HL-60/S4 (cell line): ENCODE results near the gene CENPO.
"Not testable (repeated sequence)": the region's sequence is repeated elsewhere in the genome, so short reads cannot be mapped to it uniquely, and the experiment has no call there.

Source experiments
- in situ Hi-C: fragments of 300-500 bp; cut with MboI; formaldehyde crosslinking; loops from 2 replicates; pipeline ENCODE4 v1.14.3; 2022; ENCODE audit warnings: low sequenced_read_pairs

CENPO gene

GRCh38 chr2:24835411-24835810, 42.2 kb downstream of the CENPO start:
- in situ Hi-C loops: not testable (repeated sequence)

GRCh38 chr2:24836206-24836605, 43.0 kb downstream of the CENPO start:
- in situ Hi-C loops: no loop called here

- in situ Hi-C loops: no loop called here
Observed at GRCh38 chr2:24836706-24837105, 43.5 kb downstream of the CENPO start.

GRCh38 chr2:24837996-24838513, 44.8 kb downstream of the CENPO start:
- in situ Hi-C loops: no loop called here

- in situ Hi-C loops: no loop called here
Observed at GRCh38 chr2:24838541-24838940, 45.3 kb downstream of the CENPO start.

GRCh38 chr2:24839729-24840128, 46.5 kb downstream of the CENPO start:
- in situ Hi-C loops: no loop called here

DNA sequence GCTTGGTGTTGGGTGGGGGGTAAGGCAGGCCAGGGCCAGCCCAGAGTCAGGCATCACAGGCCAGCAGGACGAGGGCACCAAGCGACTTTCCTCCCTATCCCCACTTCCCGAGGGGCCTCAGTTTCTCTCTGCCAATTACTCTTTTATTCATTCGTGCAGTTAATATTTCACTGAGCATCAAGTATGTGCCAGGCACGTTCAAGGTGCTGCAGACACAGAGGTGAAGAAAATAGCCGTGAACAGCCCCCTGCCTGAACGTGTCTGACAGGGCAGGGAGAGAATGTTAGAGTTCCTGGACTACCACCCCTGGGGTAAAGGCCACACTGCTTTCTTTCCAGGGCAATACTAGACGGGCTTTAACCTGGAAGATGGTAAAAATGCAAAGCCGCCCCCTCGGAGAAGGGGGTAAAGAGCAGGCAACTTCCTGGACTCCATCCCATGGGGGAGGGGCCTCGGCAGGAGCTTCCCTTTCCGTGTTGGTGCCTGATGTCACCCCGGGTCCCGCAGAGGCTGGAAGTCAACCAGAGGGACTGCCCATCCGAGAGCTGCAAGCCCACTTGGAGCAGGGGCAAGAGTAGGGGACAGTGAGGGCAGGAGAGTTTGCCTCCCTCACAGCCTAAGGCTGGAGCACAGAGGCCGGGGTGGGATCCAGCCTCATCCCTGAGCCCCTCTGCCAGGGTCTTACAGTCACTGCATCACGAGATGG, 47.1 kb downstream of the CENPO start:
- in situ Hi-C loops: no loop called here

DNA sequence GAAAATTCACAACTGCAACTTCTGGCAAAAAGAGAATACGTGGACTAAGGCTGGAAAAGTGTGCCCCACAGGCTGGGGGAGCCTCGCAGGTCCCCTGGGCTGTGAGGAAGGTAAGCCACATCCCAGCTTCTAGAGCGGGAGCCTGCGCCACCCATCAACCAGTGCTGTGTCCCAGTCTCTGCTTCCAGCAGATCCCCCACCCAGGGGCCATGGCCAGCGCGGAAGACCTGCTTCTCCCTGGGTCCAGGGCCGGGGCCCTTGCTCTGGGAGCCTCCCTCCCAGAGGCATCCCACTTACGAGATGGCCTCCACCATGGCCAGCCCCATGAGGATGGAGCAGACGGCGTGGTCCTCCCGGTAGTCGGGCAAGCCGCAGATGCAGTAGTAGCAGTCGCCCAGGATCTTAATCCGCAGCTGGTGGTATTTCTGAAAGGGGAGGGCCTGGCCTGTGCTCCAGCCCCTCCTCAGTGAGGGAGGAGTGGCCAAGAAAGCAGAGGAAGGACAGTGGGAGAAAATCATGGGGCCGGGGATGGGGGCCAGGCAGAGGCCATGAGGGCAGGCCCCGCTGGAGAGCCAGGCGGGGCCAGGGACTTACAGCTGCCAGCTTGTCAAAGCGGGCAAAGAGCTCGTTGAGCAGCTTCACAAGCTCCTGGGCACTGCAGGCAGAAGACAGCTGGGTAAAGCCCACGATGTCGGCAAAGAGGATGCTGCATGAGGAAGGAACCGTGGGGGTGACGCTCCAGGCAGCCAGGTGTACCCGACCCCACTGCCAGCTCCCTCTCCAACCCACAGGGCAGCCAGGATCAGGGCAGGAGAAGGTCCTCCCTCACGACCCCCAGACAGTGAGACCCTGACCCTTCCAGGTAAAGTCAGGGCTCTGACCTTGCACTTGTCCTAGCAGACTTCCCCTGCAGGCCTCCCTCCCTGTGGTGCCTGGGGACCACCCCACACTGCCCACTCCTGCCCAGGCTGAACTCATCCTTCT, 48.0 kb downstream of the CENPO start:
- in situ Hi-C loops: no loop called here

DNA sequence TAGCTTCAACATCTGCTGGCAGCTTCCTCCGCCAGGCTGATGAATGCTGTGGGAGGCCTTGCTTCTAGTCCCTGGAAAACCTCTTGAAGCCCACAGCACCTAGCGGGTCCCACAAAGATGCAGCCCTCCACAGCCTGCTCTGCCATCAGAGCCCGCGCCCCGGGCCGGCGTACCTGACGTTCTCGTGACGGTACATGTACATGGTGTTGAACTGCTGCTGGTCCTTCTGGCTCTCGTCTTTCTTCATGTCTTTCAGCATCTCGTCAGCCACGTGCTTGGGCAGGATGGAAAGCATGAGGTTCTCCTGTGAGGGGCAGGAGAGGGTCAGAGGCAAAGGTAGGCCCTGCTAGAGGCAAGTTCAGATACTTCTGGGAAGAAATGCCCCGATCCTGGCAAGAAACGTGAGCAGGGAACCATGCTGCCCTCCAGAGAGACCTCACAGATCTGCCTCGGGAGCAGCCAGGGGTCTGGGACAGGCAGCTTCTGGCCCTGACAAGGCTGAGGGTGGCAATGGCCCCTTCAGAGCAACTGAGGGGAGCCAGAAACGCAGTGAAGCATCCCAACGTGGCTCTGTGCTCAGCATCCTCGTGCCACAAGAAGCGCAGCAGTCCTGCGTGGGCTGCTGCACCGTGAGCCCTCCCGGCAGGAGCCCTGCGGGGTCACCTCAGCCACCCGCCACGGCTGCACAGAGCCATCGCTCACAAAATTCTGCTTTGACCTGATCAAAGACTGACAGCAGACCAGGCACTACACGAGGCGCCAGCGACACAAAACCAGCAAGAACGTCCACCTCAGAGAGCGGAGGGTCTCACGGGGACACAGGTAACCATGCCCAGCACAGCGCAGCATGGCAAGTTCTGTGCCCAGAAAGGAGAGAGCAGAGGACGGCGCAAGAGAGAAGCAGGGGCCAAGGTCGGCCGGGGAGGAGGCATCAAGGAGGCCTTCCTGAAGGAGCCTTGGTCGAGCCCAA, 49.1 kb downstream of the CENPO start:
- in situ Hi-C loops: no loop called here

GRCh38 chr2:24843330-24843860, 50.2 kb downstream of the CENPO start:
- in situ Hi-C loops: no loop called here

DNA sequence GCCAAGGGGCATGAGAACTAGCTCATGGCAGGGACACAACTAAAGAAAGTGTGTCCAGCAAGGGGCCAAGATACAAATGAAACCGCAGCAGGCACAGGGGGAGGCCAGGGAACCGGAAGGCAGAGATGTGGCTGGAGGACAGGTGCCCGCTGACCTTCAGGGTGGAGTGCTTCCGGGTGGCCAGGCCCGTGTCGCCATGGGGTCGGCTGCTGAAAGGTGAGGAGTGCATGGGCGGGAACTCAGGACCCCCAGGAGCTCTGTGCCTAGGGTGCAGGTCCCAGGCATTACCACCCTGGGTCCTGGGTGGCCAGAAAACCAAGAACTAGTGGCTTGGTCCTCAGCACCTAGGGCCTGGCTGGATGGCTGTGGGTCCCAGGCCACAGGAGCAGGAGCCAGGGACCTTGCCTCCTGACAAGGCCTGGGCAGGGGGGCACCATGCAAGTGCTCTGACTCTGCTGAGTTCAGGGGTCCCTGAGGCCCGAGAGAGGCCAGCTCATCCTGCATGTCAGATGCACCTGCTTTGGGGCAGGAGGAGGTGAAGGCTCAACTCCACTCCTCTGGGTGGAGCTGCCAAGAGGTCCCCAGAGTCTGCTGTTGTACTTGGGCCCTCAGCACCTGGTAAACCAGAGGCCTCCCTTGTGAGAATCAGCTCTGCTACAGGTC, 50.9 kb downstream of the CENPO start:
- in situ Hi-C loops: no loop called here

DNA sequence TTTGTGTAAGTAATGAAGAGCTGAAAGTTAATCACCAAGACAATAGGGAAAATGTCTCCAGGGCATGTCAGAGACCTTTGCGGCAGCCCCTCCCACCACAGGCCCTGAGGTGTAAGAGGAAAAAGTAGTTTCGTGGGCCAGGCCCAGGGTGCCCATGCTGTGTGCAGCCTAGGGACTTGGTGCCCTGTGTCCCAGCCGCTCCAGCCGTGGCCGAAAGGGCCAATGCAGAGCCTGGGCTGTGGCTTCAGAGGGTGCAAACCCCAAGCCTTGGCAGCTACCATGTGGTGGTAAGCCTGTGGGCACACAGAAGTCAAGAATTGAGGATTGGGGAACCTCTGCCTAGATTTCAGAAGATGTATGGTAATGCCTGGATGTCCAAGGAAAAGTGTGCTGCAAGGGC, 52.5 kb downstream of the CENPO start:
- in situ Hi-C loops: no loop called here

DNA sequence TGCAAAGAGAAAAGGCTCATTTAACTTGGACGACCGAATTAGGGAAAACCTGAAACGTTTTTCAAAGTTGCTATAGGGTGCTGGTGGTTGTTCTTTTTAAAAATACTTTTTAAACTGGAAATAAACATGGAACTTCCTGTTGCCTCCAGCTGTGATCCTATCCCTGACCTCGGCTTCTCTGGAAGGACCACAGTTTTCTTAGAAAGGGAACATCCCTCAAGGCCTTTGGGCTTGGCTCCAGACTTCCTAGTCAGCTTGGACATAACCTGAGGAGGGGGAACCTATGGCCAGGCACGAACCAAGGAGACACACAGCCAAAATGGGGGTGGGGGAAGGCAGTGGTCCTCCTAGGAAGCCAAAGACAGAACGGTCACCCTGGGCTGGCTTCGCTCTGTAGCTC, 57.7 kb downstream of the CENPO start:
- in situ Hi-C loops: no loop called here

- in situ Hi-C loops: no loop called here
Observed at GRCh38 chr2:24852026-24852425, 58.8 kb downstream of the CENPO start.

DNA sequence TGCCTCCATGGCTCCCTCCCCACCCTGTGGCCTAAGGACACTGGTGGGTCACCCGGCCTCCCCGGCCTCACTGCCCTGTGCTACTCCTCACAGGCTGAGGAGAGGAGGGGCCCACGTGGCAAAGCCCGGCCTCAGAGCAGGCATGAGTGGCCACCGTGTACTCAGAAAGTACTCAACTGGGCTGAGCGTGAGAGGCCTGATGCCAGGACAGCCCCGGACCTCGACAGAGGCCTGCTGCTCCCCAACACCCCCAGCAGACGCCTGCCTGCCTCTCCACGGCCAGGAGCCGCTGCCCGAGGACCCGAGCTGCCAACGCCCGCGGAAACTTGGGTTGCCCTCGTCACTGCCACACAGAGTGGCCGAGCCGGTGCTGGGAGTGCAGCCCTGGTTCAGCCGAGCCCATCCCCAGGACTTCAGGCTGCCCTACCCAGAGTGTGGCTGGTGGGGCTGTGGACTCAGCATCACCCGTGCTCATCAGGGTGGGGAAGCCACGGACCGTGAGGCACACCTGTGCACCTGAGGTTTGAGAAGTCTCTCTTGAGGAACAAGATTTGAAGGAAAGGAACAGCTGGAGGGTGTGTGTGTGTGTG, 59.3 kb downstream of the CENPO start:
- in situ Hi-C loops: no loop called here

DNA sequence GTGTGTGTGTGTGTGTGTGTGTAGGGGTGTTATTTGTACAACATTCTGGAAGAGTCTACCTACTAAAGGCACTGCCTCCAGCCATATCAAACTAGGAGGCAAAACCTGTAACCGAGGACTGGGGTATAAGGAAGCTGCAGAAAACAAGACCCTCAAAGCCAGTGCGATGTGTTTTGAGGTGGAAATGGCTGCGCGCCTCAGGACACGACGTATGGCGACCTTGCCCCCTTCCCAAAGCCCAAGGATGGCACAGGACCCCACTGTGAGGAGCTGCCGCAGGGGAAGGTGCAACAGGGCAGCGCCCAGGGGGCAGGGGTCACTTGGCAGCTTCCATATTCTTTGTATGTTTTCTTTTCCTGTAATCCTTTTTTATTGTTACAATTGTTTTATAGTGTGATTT, 59.8 kb downstream of the CENPO start:
- in situ Hi-C loops: no loop called here

GRCh38 chr2:24853996-24854395, 60.8 kb downstream of the CENPO start:
- in situ Hi-C loops: no loop called here

- in situ Hi-C loops: no loop called here
Observed at GRCh38 chr2:24855022-24855622, 61.9 kb downstream of the CENPO start.

DNA sequence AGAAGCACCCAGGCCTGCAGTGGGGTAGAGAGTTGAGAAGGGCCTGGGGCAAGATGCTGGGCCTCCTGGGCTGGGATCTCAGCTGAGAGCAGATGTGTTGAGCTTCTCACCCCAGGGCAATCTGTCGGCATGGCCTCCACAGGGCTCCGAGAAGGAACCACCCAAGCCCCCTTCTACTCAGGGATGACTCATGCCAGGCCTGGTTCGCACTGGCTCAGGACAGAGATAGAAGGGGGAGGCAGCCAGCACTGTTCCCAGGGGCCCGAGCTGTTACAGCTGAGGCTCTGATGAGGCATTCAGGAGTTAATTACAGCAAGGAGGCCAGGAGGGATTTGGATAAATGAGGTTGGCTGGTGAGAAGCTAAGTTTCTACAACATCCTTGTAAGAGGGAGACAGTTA, 62.5 kb downstream of the CENPO start:
- in situ Hi-C loops: no loop called here
